MCF 10A (cell line): ENCODE measurements around the gene IRF1. TPM values are rescaled to one million over a fixed set of nuclear protein-coding genes. Genes with fewer than 3 reads are reported as not detected.

Experiments
- BruUV-seq: library from RNA; stranded (reverse); fragments of 400-500 nt; replicated peaks from 2 replicates; lab custom pipeline; 2021; lab: Mats Ljungman, UMichigan
- CTCF ChIA-PET: fragments of 300-600 bp; sonication (Branson Sonifier 250); formaldehyde crosslinking; extraction: SDS; loops from one replicate; lab custom pipeline; 2021; ENCODE audit warnings: antibody characterized with exemption, inconsistent platforms; lab: Yijun Ruan, JAX
- POLR2A ChIA-PET: fragments of 300-600, 350-650 bp; sonication (Branson Sonifier 250); formaldehyde crosslinking; extraction: SDS; loops from one replicate; lab custom pipeline; 2020; ENCODE audit warnings: antibody characterized with exemption, inconsistent platforms; lab: Yijun Ruan, JAX
- DNase-seq: peaks from one replicate; pipeline ENCODE4 v3.0.0-alpha.2; 2018; ENCODE audit not compliant: unreplicated experiment
- H3K27ac Mint-ChIP-seq: one replicate; pipeline ENCODE4 v1.8.0; 2022; ENCODE audit warnings: mild to moderate bottlenecking, low read depth, mixed read lengths; ENCODE audit not compliant: unreplicated experiment
- H3K27me3 Mint-ChIP-seq: one replicate; pipeline ENCODE4 v1.8.0; 2022; ENCODE audit warnings: mixed read lengths; ENCODE audit not compliant: insufficient read depth, unreplicated experiment
- H3K36me3 Mint-ChIP-seq: one replicate; pipeline ENCODE4 v1.8.0; 2022; ENCODE audit warnings: mild to moderate bottlenecking, moderate library complexity, mixed read lengths; ENCODE audit not compliant: insufficient read depth, unreplicated experiment
- H3K4me1 Mint-ChIP-seq: one replicate; pipeline ENCODE4 v1.8.0; 2022; ENCODE audit warnings: mixed read lengths; ENCODE audit not compliant: insufficient read depth, unreplicated experiment
- H3K4me3 Mint-ChIP-seq: one replicate; pipeline ENCODE4 v1.8.0; 2022; ENCODE audit warnings: mild to moderate bottlenecking, moderate library complexity, mixed read lengths; ENCODE audit not compliant: unreplicated experiment
- H3K9me3 Mint-ChIP-seq: one replicate; pipeline ENCODE4 v1.8.0; 2022; ENCODE audit warnings: mixed read lengths; ENCODE audit not compliant: unreplicated experiment
- intact Hi-C: fragments of 100-400 bp; cut with micrococcal nuclease; formaldehyde crosslinking; loops from 2 replicates; pipeline ENCODE4 v1.14.1; 2022
- total RNA-seq: library from RNA; stranded (reverse); gene quantifications from 2 replicates; pipeline ENCODE4 v1.2.3, GENCODE V29; 2022
- TF ChIP-seq, protein P1 (sequence below): fragments of 200-600 bp; IDR thresholded peaks from one replicate; pipeline ENCODE4 v1.8.0; 2022; ENCODE audit warnings: antibody characterized with exemption, mild to moderate bottlenecking; ENCODE audit not compliant: unreplicated experiment

Gene IRF1
- total RNA-seq, 1 experiment from 2014 or later = 18.7 TPM

DNA sequence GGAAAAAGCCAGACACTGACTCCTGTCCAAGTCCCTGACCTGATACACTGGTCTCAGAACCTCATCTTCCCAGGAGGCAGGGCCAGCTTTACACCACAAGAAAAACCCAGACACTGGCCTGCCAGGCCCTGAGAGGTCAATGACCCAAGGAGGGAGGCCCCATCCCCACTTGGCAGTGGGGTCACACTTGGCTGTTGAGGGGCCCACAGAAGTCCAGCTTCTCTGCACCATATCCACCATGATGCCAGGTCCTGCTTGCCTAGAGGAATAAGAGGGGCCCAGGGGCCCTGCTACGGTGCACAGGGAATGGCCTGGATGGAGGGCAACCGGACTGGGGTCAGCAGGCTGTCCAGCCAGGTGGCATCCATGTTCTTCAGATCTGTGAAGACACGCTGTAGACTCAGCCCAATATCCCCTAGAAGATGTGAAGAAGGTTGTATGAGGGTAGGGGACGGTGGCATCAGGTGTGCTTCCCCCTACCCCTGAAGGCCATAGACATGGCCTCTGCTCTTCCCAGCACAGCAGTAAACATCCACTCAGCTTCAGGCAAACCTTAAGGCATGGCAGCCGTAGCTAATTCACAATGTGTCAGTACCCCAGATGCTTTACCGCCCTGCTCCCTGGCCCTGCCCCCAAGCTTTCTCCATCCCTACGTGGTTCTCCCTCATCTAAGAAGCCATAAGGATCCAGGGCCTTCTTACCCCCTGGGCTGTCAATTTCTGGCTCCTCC is 6.7 kb downstream of the IRF1 start:
- H3K4me3 Mint-ChIP-seq = no peak overlapping the region
- H3K27me3 Mint-ChIP-seq = no peaks in the 10 kb centered on the region
- CTCF ChIA-PET = interaction anchor here (0.6 to 2.9 kb wide), 6 partner anchors 14 to 98 kb away, joined by 3 to 12 read pairs (median 4); no protein-coding TSS in a partner anchor
- peaks cover 23% of the 10 kb centered on the region for H3K4me1 Mint-ChIP-seq
- POLR2A ChIA-PET = interaction anchor here (0.7 to 2.0 kb wide), 5 partner anchors 12 to 69 kb away, joined by 3 to 7 read pairs (median 3); no protein-coding TSS in a partner anchor
- BruUV-seq = no TSS peak
- H3K36me3 Mint-ChIP-seq = peaks cover 78% of the 10 kb centered on the region
- no peak for DNase-seq
- no peak overlapping the region for H3K27ac Mint-ChIP-seq
- intact Hi-C loops = no loop called here
- TF ChIP-seq, protein P1, sequence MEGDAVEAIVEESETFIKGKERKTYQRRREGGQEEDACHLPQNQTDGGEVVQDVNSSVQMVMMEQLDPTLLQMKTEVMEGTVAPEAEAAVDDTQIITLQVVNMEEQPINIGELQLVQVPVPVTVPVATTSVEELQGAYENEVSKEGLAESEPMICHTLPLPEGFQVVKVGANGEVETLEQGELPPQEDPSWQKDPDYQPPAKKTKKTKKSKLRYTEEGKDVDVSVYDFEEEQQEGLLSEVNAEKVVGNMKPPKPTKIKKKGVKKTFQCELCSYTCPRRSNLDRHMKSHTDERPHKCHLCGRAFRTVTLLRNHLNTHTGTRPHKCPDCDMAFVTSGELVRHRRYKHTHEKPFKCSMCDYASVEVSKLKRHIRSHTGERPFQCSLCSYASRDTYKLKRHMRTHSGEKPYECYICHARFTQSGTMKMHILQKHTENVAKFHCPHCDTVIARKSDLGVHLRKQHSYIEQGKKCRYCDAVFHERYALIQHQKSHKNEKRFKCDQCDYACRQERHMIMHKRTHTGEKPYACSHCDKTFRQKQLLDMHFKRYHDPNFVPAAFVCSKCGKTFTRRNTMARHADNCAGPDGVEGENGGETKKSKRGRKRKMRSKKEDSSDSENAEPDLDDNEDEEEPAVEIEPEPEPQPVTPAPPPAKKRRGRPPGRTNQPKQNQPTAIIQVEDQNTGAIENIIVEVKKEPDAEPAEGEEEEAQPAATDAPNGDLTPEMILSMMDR = no peak
- no peaks in the 10 kb centered on the region for H3K9me3 Mint-ChIP-seq

DNA sequence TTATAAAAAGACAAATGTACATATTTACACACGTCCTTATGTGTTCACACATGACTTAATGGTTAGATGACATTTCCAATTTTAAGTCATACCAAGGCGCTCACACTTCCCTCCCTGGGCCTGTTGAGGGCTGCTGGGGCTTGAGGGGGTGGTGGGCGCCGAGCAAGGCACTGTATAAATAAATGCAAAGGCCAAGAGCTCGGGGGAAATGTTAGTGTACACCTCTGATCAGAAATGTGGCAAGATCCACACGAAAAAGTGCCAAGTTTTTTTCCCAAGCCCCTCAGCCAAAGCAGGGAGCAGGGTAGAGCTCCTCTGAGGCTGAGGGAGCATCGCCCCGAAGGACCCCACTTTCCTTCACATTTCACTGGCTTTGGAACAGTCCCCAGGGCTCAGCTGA is 7.5 kb downstream of the IRF1 start:
- no peaks in the 10 kb centered on the region for H3K9me3 Mint-ChIP-seq
- intact Hi-C loops = no loop called here
- no peaks in the 10 kb centered on the region for H3K27me3 Mint-ChIP-seq
- peaks cover 76% of the 10 kb centered on the region for H3K36me3 Mint-ChIP-seq
- no peak overlapping the region for H3K4me3 Mint-ChIP-seq
- no TSS peak for BruUV-seq
- ChIA-PET CTCF (interaction anchor here (0.6 to 2.9 kb wide), 4 partner anchors 13 to 97 kb away, joined by 3 to 12 read pairs (median 7); no protein-coding TSS in a partner anchor), POLR2A (interaction anchor here (1.0 kb wide), 1 partner anchor 13 kb away, joined by 3 read pairs; no protein-coding TSS in a partner anchor)
- no peak for DNase-seq
- TF ChIP-seq, protein P1 = no peak
- H3K4me1 Mint-ChIP-seq = peaks cover 22% of the 10 kb centered on the region
- no peak overlapping the region for H3K27ac Mint-ChIP-seq

DNA sequence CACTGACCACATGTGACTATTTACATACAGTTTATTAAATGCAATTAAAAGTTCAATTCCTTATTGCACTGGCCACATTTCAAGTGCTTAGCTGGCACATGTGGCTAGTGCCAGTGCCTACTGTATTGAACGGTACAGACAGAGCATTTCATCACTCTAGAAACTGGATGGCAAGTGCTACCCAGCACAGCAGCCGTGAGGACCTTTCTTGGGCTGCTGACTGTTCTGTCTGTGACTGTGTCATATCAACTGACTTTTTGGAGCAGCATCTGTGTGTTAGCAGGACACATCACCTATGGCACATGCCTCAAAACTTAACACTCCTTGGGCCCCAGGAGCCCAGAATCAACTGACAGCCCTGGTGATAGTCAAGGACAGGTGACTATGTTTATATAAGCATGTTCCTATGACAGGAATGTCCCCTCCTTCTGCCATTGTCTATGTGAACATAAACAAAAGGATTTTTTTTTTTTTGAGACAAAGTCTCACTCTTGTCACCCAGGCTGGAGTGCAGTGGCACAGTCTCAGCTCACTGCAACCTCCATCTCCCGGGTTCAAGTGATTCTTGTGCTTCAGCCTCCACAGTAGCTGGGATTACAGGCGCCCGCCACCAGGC is 8.9 kb downstream of the IRF1 start:
- CTCF ChIA-PET = interaction anchor here (0.6 to 2.8 kb wide), 7 partner anchors 9 to 705 kb away, joined by 3 to 14 read pairs (median 3); partner anchors contain the start of gene IRF1

More for the DNA sequence above, 8.9 kb downstream of the IRF1 start:
- H3K4me3 Mint-ChIP-seq = no peak overlapping the region
- no peaks in the 10 kb centered on the region for H3K27me3 Mint-ChIP-seq
- H3K9me3 Mint-ChIP-seq = no peaks in the 10 kb centered on the region
- H3K36me3 Mint-ChIP-seq = peaks cover 63% of the 10 kb centered on the region
- POLR2A ChIA-PET = interaction anchor here (4.1 to 4.7 kb wide), 2 partner anchors 7 to 15 kb away, joined by 21 to 47 read pairs; partner anchors contain the start of gene IRF1
- no peak for DNase-seq
- intact Hi-C loops = no loop called here
- H3K4me1 Mint-ChIP-seq = peaks cover 14% of the 10 kb centered on the region
- no TSS peak for BruUV-seq
- H3K27ac Mint-ChIP-seq = no peak overlapping the region
- TF ChIP-seq, protein P1 = no peak
